Spleen (tissue), 7 donors: ENCODE results near the gene DRD3.

Experiments
- POLR2A ChIP-seq, 3 donors: fragments of 450-650 bp; IDR thresholded peaks; one replicate each; pipeline ENCODE4 v1.5.1; 2017; ENCODE audit warnings: antibody characterized with exemption in 3 of 3, mild to moderate bottlenecking in 1 of 3
- TF ChIP-seq, protein P1 (sequence below), 11 experiments: fragments of 200-600 bp in 7 of 11; fragments of 450-650 bp in 4 of 11; sonication (generic) in 4 of 11; IDR thresholded peaks in 8 of 11; conservative IDR thresholded peaks in 3 of 11; 1 replicate in 7 of 11; 2 replicates in 4 of 11; pipeline versions ENCODE4 v1.4.0 to v1.8.0; 2016 to 2021; ENCODE audit warnings: antibody characterized with exemption in 11 of 11, inconsistent platforms in 4 of 11, mild to moderate bottlenecking in 1 of 11
- donor health status: DM: no; HTN: no; CAD: no; lungs with moderate emphysema.
- donor health status: DM: no; HTN: no; CAD: no.
- donor health status: DM: no; HTN: no; CAD: no.

DNA sequence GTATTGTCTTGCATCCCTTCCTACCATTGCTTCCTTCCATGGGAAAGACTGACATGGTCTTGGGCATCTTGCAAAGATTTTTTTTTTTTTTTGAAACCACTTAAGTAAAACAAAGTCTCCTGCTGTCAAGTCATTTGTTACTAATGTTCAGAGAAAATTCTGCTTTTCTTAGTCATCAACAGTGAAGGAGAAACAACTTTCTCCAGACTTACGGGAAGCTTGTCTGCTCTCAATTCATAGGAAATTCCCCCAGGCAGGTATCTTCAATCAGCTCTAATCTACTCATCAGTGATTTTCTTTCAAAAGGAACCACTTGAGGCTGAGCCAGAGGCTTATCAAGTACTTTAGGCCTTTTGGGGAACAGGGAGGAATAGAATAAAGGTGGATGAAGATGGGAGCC lies 15.9 kb upstream of the DRD3 start:
- TF ChIP-seq POLR2A (IDR thresholded peaks at IDR 0.05), result no peak
- TF ChIP-seq, protein P1, sequence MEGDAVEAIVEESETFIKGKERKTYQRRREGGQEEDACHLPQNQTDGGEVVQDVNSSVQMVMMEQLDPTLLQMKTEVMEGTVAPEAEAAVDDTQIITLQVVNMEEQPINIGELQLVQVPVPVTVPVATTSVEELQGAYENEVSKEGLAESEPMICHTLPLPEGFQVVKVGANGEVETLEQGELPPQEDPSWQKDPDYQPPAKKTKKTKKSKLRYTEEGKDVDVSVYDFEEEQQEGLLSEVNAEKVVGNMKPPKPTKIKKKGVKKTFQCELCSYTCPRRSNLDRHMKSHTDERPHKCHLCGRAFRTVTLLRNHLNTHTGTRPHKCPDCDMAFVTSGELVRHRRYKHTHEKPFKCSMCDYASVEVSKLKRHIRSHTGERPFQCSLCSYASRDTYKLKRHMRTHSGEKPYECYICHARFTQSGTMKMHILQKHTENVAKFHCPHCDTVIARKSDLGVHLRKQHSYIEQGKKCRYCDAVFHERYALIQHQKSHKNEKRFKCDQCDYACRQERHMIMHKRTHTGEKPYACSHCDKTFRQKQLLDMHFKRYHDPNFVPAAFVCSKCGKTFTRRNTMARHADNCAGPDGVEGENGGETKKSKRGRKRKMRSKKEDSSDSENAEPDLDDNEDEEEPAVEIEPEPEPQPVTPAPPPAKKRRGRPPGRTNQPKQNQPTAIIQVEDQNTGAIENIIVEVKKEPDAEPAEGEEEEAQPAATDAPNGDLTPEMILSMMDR (IDR thresholded peaks at IDR 0.05 in 8 of 11, conservative IDR thresholded peaks at IDR 0.05 in 3 of 11), result no peak
